ENCODE measurements around the gene LARP1.

The LARP1 gene

DNA sequence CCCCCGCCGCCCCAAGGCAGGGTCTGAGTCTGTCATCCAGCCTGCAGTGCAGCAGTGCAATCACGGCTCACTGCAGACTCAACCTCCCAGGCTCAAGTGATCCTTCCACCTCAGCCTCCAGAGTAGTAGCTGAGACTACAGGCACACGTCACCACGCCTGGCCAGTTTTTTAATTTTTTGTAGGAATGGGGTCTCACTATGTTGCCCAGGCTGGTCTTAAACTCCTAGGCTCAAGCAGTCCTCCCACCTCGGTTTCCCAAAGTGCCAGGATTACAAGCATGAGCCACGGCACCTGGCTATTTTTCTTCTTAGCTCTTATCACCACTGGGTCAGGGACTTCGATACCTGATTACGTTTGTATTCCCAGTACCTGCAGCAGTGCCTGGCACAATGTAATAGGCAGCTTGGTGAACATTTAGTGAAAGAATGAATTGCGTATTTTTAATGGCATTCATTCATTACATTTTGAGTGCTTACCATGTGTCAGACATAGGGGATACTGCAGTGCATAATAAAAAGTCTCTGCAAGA, 10.3 kb downstream of the LARP1 start:
- H3K4me3 ChIP-seq (ENCODE audit: low read length): no peak overlapping the region
- TF ChIP-seq, protein P1, sequence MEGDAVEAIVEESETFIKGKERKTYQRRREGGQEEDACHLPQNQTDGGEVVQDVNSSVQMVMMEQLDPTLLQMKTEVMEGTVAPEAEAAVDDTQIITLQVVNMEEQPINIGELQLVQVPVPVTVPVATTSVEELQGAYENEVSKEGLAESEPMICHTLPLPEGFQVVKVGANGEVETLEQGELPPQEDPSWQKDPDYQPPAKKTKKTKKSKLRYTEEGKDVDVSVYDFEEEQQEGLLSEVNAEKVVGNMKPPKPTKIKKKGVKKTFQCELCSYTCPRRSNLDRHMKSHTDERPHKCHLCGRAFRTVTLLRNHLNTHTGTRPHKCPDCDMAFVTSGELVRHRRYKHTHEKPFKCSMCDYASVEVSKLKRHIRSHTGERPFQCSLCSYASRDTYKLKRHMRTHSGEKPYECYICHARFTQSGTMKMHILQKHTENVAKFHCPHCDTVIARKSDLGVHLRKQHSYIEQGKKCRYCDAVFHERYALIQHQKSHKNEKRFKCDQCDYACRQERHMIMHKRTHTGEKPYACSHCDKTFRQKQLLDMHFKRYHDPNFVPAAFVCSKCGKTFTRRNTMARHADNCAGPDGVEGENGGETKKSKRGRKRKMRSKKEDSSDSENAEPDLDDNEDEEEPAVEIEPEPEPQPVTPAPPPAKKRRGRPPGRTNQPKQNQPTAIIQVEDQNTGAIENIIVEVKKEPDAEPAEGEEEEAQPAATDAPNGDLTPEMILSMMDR (conservative IDR thresholded peaks at IDR 0.05; ENCODE audit: low read length): no peak
- no peak for DNase-seq (ENCODE audit: low read depth)

DNA sequence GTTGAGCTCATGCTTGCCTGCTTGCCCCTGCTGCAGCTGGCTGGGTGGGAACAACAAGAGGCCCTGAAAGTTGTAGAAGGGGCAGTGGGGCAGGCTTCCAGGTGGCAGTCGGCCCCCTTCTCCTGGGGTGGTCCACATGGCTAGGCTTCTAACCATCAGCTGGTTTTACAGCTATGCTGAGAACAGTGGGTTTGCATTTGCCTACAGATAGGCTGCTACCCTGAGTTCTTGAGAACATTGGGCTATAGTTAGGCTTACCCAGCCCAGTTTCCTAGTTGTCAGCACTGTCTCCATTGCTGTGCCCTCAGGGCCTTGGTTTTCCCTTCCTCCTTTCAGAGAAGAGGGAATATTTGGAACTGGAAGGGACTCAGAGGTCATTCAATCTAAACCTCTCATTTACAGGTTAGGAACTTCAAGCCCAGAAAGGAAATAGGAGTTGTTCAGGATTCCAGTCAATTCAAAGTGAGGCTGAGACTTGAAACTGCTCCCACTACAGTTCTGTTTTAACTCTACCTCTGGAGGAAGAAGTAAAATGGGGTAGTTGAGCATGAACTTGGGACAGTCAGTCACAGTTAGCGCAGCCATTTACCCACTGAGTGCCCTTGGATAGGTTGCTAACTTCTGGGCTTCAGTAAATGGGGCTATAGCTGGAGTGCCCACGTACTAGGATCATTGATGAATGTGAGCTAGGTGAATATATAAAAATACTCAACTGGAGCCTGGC, 11.5 kb downstream of the LARP1 start:
- TF ChIP-seq, protein P1 (conservative IDR thresholded peaks at IDR 0.05; ENCODE audit: low read length): 0 out of 2 replicates have a peak, but pooled peaks have one; percentile 1
- DNase-seq (ENCODE audit: low read depth): no peak
- no peak overlapping the region for H3K4me3 ChIP-seq (ENCODE audit: low read length)

DNA sequence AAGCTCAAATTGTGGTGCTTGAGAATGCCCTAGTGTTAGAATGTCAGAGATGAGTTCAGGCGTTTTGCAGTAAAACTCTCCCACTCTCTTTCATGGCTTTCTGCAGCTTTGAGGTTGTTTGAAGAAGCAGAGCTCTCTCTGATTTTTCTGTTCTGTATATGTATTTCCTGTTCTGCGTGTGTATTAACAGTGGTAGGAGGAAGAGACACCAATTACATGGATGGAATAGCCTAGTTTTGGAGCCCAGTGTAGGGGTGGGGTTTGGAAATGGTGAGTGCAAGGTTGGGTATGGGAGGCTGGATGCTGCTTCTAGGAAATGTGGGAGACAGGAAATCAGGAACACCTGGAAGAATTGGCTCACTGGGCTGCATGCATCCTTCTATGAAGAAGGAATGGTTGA, 12.4 kb downstream of the LARP1 start:
- TF ChIP-seq, protein P1 (conservative IDR thresholded peaks at IDR 0.05; ENCODE audit: low read length): no peak
- H3K4me3 ChIP-seq (ENCODE audit: low read length): no peak overlapping the region
- peak; percentile 32 for DNase-seq (ENCODE audit: low read depth)

DNA sequence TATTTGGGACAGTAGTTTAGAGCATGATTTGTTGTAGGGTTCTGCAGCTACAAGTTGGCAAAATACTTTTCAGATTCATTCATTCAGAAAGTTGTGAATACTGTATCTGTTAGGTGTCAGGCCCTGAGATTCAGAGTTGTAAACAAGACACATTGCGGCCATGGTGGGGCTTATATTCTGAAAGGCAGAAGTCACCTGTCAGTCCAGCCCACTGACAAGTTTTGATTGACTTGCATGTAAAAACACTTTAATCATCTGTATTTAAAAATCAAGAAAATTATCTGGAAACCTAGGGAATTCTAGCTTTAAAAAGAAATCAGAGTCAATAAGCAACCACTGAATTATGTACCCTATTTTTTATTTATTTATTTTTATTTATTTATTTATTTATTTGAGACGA, 13.0 kb downstream of the LARP1 start:
- H3K4me3 ChIP-seq (ENCODE audit: low read length): no peak overlapping the region
- TF ChIP-seq, protein P1 (conservative IDR thresholded peaks at IDR 0.05; ENCODE audit: low read length): no peak
- no peak for DNase-seq (ENCODE audit: low read depth)

DNA sequence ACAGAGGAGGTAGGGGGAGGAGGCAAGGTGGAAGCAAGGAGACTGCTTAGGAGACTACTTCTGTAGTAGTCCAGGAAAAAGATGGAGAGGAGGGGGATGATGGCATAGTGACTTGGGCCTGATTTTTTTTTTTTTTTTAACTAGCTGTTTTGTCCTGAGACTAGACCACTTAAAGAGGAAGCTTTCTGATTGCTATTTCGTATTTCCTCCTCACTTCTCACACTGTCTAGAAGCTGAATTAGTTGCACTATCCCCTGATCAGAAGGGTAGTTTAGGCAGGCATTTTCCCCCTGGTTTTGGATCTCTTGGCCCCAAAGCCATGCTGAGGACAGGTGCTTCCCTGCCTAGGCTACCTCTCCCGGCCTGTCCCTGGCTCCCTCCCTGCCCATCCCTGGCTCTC, 14.9 kb downstream of the LARP1 start:
- no peak overlapping the region for H3K4me3 ChIP-seq (ENCODE audit: low read length)
- DNase-seq (ENCODE audit: low read depth): no peak
- TF ChIP-seq, protein P1 (conservative IDR thresholded peaks at IDR 0.05; ENCODE audit: low read length): no peak

DNA sequence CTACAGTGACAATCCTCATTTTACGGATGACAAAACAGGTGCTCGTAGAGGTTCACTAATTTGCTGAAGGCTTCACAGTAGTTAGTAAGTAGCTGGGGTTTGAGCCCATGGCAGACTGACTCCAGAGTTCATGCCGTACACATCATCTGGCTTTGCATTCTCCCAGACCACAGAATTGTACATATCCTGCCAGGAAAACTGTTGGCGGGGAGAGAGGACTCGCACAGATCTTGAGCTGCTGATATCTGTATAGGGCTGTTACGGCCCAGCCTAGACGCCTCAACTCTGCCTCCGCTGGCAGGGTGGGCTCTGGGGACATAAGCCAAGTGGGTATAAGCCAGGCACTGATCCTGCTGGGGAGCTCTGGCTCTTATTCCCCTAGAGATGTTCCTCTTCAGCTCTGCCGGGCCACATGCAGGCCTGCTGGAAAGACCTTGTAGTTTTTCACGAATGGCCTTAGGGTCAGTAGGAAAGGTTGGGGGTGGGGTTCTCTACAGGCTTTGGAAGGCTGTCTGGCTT, 16.3 kb downstream of the LARP1 start:
- peak overlapping the region; percentile 31 for H3K4me3 ChIP-seq (ENCODE audit: low read length)
- TF ChIP-seq, protein P1 (conservative IDR thresholded peaks at IDR 0.05; ENCODE audit: low read length): peak; percentile 27
- peak; percentile 90 for DNase-seq (ENCODE audit: low read depth)

DNA sequence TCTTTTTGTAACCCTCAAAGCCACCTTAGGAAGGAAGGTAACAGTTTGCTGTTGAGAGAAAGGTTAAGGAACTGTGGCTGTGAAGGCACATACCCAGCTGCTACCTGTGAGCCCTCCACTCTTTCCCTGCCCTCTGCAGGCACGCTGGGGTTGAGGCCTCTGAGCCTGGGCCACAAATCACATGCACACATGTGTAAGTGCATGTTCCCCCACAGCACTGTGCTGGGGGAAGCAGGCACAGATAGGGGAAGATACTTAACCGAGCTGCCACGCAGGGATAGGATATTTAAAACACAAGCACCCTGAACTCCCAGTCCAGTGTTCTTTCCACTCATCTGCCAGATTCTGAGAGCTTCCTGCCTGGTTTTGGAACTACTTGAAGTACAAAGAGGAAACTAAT, 18.1 kb downstream of the LARP1 start:
- DNase-seq (ENCODE audit: low read depth): no peak
- TF ChIP-seq, protein P1 (conservative IDR thresholded peaks at IDR 0.05; ENCODE audit: low read length): no peak
- H3K4me3 ChIP-seq (ENCODE audit: low read length): no peak overlapping the region
